ENCODE measurements around the gene C1orf198. TPM values are rescaled to one million over a fixed set of nuclear protein-coding genes. Genes with fewer than 3 reads are reported as not detected.
A peak's percentile ranks its signal among the peaks of the same experiment; 100 is the strongest.

Gene C1orf198
- total RNA-seq, 2 experiments from 2014 or later, result 4.7 to 4.9 TPM

DNA sequence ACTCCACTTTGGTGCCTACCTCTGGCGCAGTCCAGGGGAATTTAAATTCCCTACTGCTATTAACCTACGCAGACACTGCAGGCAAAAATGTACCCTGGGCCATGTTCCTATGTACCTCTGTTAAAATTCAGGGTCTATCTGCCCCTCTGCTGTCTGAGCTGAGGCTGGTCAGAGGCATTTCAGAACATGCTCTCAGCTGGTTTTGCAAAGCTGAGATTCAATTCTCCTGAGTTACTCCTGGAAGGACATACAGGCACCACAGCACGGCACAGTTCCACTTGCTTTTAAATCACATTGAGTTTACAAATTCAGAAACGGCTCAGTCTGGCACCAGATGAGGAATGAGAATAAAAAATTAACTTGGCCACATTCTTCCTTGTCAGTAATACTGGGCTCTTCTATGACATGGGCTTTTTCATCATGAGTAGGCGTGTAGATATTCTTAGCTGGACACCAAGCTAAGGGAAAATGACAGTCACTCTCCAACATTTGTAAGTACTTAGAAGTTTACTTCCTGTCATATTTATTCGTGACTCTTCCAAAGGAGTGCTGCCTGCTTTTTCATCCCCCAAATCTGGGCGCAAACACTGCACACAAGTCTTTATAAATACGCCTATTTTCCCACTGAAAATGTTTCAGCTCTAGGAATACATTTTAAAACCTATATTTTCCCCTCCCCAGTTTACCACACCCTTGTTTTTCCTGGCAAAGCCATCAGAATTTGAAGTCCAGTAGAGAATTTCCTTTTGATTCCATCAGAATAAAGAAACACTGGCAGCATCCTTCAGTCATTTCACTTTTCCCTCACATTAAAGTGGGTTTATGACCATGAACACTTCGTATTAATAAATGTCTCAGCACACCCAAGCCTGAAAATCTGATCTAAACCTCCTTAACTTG lies 1.9 kb downstream of the C1orf198 start:
- CTCF ChIA-PET, result interaction anchor here (0.8 kb wide), 1 partner anchor 112 kb away, joined by 3 read pairs; the partner anchor contains the start of genes ARV1 and TTC13
- no peak for DNase-seq
- no peaks in the 10 kb centered on the region for H3K36me3 Mint-ChIP-seq (ENCODE audit: low read depth)
- no peaks in the 10 kb centered on the region for H3K9me3 Mint-ChIP-seq
- peaks cover 22% of the 10 kb centered on the region for H3K4me1 Mint-ChIP-seq (ENCODE audit: low read depth)
- no peak overlapping the region for H3K27ac Mint-ChIP-seq
- peaks cover 12% of the 10 kb centered on the region for H3K27me3 Mint-ChIP-seq (ENCODE audit: low read depth)
- intact Hi-C loops (cut with micrococcal nuclease), result no loop called here
- H3K4me3 Mint-ChIP-seq, result no peak overlapping the region

DNA sequence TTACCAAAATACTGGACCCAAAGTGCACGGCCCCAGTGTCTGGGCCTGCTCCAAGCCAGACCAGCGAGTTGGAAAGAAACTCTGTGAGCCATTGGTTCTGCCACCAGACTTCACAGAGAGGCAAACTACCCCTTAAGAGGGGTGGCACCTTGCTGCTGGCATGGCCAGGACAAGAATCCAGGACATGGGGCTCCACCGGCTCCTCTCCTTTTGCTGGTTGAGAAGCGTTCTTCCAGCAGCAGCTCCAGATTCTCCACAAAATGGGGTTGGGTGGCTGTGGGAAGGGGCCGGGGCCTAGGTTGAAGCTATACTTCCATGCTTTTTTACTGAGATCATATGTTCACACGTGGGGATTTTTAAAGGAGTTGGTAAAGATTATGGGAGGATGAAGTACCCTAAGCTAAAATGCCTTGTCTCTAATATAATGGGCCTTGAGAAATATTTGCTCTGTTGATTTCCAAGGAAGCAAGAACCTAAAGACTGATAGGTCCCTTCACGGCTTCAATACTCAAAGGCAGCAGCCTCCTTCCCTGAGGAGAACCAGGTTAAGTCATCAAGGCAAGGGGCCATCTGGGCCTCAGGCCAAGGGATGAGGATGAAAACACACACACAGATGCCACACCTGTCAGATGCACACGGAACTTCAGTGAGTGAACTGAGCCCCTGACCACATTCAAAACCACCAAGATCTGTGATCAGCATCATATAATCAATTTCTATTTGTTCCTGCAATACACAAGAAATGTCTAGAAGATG lies 3.1 kb downstream of the C1orf198 start:
- Mint-ChIP-seq H3K27me3 (ENCODE audit: low read depth) (peaks cover 11% of the 10 kb centered on the region), H3K36me3 (ENCODE audit: low read depth) (no peaks in the 10 kb centered on the region), H3K4me3 (no peak overlapping the region), H3K4me1 (ENCODE audit: low read depth) (peaks cover 22% of the 10 kb centered on the region), H3K9me3 (no peaks in the 10 kb centered on the region), H3K27ac (no peak overlapping the region)
- CTCF ChIA-PET, result no interaction called here
- no peak for DNase-seq
- intact Hi-C loops (cut with micrococcal nuclease), result no loop called here

DNA sequence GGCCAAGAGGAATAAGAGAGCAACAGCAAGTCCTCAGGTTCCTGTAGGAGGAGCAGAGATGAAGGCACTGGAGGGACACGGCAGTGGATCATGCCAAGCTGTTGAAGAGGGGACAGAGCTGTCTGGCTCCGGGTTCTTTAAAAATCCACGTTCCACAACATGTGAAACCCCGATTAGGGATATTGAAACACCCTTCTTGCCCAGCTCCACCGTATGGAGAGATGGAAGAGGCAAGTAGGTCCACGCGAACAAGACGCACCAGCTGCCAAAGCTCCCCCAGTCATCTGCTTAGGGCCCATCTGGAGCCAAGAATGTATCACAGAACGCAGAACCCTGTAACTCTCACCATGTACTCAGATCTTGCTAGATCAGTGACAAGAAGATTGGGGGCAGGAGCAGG lies 3.9 kb downstream of the C1orf198 start:
- Mint-ChIP-seq H3K27ac (no peak overlapping the region), H3K27me3 (ENCODE audit: low read depth) (peaks cover 9% of the 10 kb centered on the region), H3K36me3 (ENCODE audit: low read depth) (no peaks in the 10 kb centered on the region), H3K4me1 (ENCODE audit: low read depth) (peaks cover 22% of the 10 kb centered on the region), H3K4me3 (no peak overlapping the region), H3K9me3 (no peaks in the 10 kb centered on the region)
- no peak for DNase-seq
- intact Hi-C loops (cut with micrococcal nuclease), result no loop called here
- CTCF ChIA-PET, result no interaction called here

DNA sequence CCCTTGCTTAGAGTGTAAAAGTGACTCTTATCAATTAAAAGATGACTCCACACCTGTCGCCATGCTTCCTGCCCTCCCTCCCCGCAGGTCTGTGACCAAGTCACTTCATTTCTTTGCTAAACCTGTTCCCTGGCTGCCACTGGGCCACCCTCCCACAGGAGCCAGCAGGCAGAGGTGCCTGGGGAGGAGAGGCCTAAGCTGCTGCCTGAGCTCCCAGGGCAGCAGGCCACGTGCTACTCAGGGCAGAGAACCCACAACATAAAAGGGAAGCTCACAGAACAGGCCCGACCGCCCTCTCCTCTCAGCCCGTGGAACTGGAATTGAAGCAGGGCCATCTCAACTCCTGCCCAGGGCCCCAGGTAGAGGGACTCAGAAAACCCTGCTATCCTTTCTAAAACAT lies 4.9 kb downstream of the C1orf198 start:
- peaks cover 7% of the 10 kb centered on the region for H3K27me3 Mint-ChIP-seq (ENCODE audit: low read depth)
- intact Hi-C loops (cut with micrococcal nuclease), result no loop called here
- H3K27ac Mint-ChIP-seq, result no peak overlapping the region
- peak; percentile 16 for DNase-seq
- CTCF ChIA-PET, result interaction anchor here (0.7 kb wide), 1 partner anchor 228 kb away, joined by 3 read pairs; no protein-coding TSS in a partner anchor
- H3K4me1 Mint-ChIP-seq (ENCODE audit: low read depth), result peaks cover 22% of the 10 kb centered on the region
- H3K4me3 Mint-ChIP-seq, result no peak overlapping the region
- H3K36me3 Mint-ChIP-seq (ENCODE audit: low read depth), result no peaks in the 10 kb centered on the region
- no peaks in the 10 kb centered on the region for H3K9me3 Mint-ChIP-seq

DNA sequence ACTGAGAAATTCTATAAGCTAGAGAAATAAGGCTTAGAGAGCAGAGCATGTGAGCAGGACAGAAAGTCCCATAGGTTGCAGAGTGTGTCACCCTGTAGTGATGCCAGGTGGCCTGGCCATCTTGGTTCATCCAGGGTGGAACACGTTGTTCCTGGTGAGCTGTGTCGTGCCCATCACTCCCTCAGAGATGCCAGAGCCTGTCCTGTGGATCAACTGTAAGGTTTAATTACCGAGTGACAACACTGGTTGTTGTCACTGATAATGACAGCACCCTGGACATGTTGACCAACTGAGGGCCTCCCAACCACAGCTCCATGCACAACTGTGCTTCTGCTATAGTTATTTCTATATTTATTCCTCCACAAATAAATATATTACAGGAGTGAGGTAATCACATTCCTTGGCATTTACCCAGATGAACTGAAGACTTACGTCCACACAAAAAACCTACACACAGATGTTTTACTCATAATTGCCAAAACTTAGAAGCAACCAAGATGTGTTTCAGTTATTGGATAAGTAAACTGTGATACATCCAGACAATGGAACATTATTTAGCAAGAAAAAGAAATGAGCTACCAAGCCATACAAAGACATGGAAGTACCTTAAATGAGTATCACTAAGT lies 6.2 kb downstream of the C1orf198 start:
- intact Hi-C loops (cut with micrococcal nuclease), result no loop called here
- no peak for DNase-seq
- CTCF ChIA-PET, result interaction anchor here (0.8 kb wide), 1 partner anchor 64 kb away, joined by 3 read pairs; no protein-coding TSS in a partner anchor
- Mint-ChIP-seq H3K27ac (no peak overlapping the region), H3K4me3 (no peak overlapping the region), H3K4me1 (ENCODE audit: low read depth) (peaks cover 16% of the 10 kb centered on the region), H3K9me3 (no peaks in the 10 kb centered on the region), H3K27me3 (ENCODE audit: low read depth) (peaks cover 4% of the 10 kb centered on the region), H3K36me3 (ENCODE audit: low read depth) (no peaks in the 10 kb centered on the region)

DNA sequence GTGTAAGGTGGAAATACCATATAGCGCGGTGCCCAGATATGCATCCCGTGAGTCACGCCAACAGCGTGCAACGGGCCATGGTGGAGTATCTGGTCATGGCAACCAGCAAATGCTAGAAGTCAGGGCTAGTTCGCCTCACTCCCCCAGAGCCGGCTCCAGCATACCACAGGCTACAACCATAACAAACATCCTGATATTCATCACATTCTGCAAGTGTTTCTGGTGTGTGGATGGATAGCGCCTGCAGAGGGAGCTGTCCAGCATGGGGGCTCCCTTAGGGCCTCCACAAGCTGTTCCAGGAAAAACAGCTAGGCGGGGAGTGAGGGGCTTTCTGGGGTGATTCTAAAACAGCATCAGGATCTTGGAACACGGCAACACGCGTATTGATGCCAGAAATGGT lies 6.8 kb downstream of the C1orf198 start:
- Mint-ChIP-seq H3K27ac (no peak overlapping the region), H3K36me3 (ENCODE audit: low read depth) (no peaks in the 10 kb centered on the region), H3K27me3 (ENCODE audit: low read depth) (no peaks in the 10 kb centered on the region), H3K4me1 (ENCODE audit: low read depth) (peaks cover 10% of the 10 kb centered on the region), H3K4me3 (no peak overlapping the region), H3K9me3 (no peaks in the 10 kb centered on the region)
- DNase-seq, result no peak
- intact Hi-C loops (cut with micrococcal nuclease), result no loop called here
- CTCF ChIA-PET, result no interaction called here

DNA sequence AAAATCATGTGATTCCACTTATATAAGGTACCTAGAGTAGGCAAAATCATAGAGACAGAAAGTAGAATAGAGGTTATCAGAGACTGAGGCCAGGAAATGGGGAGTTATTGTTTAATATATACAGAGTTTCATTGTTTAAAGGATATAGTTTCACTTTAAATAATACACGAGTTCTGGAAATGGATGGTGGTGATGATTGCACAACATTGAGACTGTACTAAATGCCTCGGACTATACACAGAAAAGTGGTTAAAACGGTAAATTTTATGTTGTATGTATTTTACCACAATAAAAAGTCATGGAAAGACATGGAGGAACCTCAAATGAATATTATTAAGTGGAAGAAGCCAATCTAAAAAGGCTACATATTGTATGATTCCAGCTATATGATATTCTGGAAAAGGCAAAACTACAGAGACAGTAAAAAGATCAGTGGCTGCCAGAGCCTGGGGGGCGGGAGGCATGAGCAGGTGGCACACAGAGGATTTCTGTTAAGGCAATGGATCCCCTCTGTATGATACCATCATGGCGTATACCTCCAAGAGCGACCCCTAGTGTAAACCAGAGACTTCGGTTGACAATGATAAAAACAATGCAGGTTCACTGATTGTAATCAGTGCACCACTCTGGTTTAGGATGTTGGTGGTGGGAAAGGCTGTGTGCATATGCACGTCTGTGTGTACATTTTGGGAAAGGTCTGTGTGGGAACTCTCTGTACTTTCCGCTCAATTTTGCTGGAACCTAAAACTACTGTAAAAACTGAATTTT lies 7.5 kb downstream of the C1orf198 start:
- no peak overlapping the region for H3K27ac Mint-ChIP-seq
- H3K4me3 Mint-ChIP-seq, result no peak overlapping the region
- no peaks in the 10 kb centered on the region for H3K36me3 Mint-ChIP-seq (ENCODE audit: low read depth)
- intact Hi-C loops (cut with micrococcal nuclease), result no loop called here
- H3K9me3 Mint-ChIP-seq, result no peaks in the 10 kb centered on the region
- H3K27me3 Mint-ChIP-seq (ENCODE audit: low read depth), result no peaks in the 10 kb centered on the region
- H3K4me1 Mint-ChIP-seq (ENCODE audit: low read depth), result peaks cover 9% of the 10 kb centered on the region
- CTCF ChIA-PET, result no interaction called here
- DNase-seq, result no peak

DNA sequence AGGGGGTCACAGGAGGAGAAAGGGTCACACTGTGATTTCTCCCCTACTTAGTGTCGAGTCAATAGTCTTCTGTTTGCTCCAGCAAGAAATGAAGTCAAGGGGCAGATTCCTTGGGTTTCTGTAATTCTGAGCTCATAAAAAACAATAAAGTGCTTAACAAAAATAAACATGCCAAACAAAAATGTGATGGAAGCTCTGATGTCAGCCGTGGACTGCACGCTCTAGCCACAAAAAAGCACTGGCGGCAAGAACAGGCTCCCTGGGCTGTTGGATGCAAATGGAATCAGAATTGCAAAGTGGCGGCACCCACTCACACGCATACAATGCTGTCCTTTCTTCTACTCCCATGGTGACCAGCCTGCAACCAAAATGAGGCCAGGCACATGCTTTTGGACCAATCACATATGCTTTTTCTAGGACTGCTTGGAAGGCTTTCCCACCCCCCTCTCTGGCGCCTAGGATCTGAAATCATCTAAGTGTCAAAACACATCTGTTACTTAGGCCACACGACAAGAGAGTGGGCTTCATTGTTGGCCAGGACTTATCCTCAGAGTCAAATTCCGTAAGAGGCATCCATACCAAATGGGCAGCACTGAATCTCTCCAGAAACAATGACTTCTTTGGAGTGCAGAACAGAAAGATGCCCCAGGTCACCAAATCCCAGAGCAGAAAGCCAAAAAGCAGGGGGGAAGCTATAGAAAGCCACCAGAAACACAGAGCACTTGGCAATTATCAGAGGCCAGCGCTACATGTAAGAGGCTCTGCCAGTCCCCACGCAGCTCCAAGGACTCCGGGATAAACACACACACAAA lies 9.2 kb downstream of the C1orf198 start:
- CTCF ChIA-PET, result no interaction called here
- intact Hi-C loops (cut with micrococcal nuclease), result no loop called here
- H3K36me3 Mint-ChIP-seq (ENCODE audit: low read depth), result no peaks in the 10 kb centered on the region

DNA sequence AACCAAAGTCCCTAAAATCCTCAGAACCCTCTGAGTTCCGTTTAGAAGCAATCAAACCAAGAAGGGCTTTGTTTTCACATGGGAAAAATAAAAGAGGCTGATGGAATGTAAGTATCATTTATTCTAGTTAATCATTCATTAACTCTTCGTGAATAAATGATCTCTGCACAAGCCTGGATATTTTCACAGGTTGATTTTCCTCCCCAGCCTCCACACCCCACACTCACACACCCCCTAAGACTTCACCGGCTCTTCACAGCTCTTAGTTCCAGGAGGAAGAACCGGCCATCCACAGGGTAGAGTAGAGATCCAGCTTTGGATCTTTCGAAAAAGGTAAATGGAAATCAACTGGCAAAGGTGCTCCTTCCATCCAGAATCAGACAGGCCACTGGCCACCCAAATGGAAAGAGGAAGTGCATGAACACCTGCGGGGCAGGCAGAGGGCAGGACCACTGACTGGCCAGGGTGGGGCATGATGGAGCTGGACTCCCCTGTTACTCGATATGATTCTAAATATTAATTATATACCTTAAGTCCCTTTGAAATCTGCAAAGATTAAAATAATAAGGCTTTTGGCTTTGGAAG lies 10.0 kb downstream of the C1orf198 start:
- Mint-ChIP-seq H3K27me3 (ENCODE audit: low read depth) (no peaks in the 10 kb centered on the region), H3K9me3 (no peaks in the 10 kb centered on the region), H3K4me1 (ENCODE audit: low read depth) (peaks cover 6% of the 10 kb centered on the region), H3K27ac (no peak overlapping the region), H3K36me3 (ENCODE audit: low read depth) (peaks cover 3% of the 10 kb centered on the region), H3K4me3 (no peak overlapping the region)
- no peak for DNase-seq
- CTCF ChIA-PET, result no interaction called here
- intact Hi-C loops (cut with micrococcal nuclease), result no loop called here

More for the DNA sequence above, 9.2 kb downstream of the C1orf198 start:
- Mint-ChIP-seq H3K27ac (no peak overlapping the region), H3K9me3 (no peaks in the 10 kb centered on the region), H3K4me1 (ENCODE audit: low read depth) (peaks cover 9% of the 10 kb centered on the region), H3K4me3 (no peak overlapping the region), H3K27me3 (ENCODE audit: low read depth) (no peaks in the 10 kb centered on the region)
- no peak for DNase-seq

DNA sequence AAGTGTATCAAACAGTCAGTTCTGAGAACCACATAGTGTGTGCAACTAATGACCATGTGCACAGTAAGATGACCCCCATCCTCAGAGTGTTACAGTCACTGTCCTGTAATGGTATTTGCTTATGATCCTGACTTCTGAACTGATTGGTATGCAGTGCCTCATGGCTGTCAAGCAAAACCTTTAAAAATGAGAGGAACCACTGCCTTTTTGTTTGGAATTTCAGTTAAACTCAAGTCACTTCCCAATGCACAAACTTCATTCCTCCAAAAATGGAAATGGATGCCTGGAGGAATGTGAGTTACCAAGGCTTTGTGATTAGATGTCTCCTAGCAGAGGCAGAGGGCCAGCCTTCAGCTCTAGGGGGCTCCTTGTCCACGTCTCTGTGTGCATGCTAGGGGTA lies 10.5 kb downstream of the C1orf198 start:
- DNase-seq, result no peak
- CTCF ChIA-PET, result no interaction called here
- Mint-ChIP-seq H3K36me3 (ENCODE audit: low read depth) (peaks cover 5% of the 10 kb centered on the region), H3K4me1 (ENCODE audit: low read depth) (peaks cover 2% of the 10 kb centered on the region), H3K9me3 (no peaks in the 10 kb centered on the region), H3K27ac (no peak overlapping the region), H3K27me3 (ENCODE audit: low read depth) (no peaks in the 10 kb centered on the region), H3K4me3 (no peak overlapping the region)
- intact Hi-C loops (cut with micrococcal nuclease), result no loop called here

DNA sequence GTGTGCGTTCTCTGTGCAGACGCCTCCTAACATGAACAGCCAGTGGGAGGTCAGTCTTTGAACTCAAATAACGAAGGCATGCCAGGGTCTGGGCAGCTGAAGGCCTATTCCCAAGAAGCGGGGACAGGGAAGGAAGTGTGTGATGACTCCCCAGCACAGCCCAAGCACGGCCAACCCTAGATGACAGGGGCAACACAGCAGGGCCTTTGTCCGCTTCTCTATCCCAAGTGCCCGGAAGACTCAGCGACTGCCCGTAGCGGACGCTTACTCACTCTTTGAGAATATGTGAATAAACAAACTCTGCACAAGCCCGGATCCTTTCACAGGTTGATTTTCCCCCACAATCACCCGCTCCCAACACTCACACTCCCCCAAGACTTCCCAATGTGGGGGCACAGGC lies 11.2 kb downstream of the C1orf198 start:
- peaks cover 8% of the 10 kb centered on the region for H3K36me3 Mint-ChIP-seq (ENCODE audit: low read depth)
- H3K9me3 Mint-ChIP-seq, result no peaks in the 10 kb centered on the region
- CTCF ChIA-PET, result no interaction called here
- intact Hi-C loops (cut with micrococcal nuclease), result no loop called here
- H3K4me1 Mint-ChIP-seq (ENCODE audit: low read depth), result no peaks in the 10 kb centered on the region
- H3K27ac Mint-ChIP-seq, result no peak overlapping the region
- no peak for DNase-seq
- no peak overlapping the region for H3K4me3 Mint-ChIP-seq
- H3K27me3 Mint-ChIP-seq (ENCODE audit: low read depth), result no peaks in the 10 kb centered on the region
